RWPE2 (cell line): Measurements from ENCODE around the gene IL16.

Experiments
- ATAC-seq: fragments of 200-7000 bp; cut with Tn5 transposase; 3 replicates; pipeline ENCODE4 v1.9.1; 2021; ENCODE audit warnings: low read depth
- DNase-seq: peaks from one replicate; pipeline ENCODE4 v3.0.0-alpha.2; 2020; ENCODE audit warnings: low spot score
- H3K27ac ChIP-seq: fragments of 450-650 bp; 2 replicates; pipeline ENCODE4 v1.5.1; 2017; ENCODE audit warnings: mild to moderate bottlenecking; ENCODE audit not compliant: poor library complexity, severe bottlenecking
- H3K27me3 ChIP-seq: fragments of 250-450 bp; sonication (Bioruptor Pico); 2 replicates; pipeline ENCODE4 v1.5.1; 2021; ENCODE audit warnings: mild to moderate bottlenecking, moderate library complexity; ENCODE audit not compliant: insufficient read depth, poor library complexity, severe bottlenecking
- H3K36me3 ChIP-seq: fragments of 250-450 bp; sonication (Bioruptor Pico); 2 replicates; pipeline ENCODE4 v1.5.1; 2020; ENCODE audit warnings: low read depth, mild to moderate bottlenecking, moderate library complexity
- H3K4me1 ChIP-seq: fragments of 250-450 bp; sonication (Bioruptor Pico); 2 replicates; pipeline ENCODE4 v1.5.1; 2021; ENCODE audit warnings: mild to moderate bottlenecking, moderate library complexity; ENCODE audit not compliant: insufficient read depth, poor library complexity, severe bottlenecking
- H3K4me3 ChIP-seq: fragments of 250-450 bp; sonication (Bioruptor Pico); 2 replicates; pipeline ENCODE4 v1.5.1; 2021; ENCODE audit warnings: mild to moderate bottlenecking, moderate library complexity; ENCODE audit not compliant: severe bottlenecking
- H3K9me3 ChIP-seq: fragments of 250-450 bp; sonication (Bioruptor Pico); 2 replicates; pipeline ENCODE4 v1.5.1; 2021; ENCODE audit warnings: mild to moderate bottlenecking, moderate library complexity; ENCODE audit not compliant: severe bottlenecking
- TF ChIP-seq, protein P1 (sequence below): fragments of 450-650 bp; IDR thresholded peaks from one replicate; pipeline ENCODE4 v1.5.1; 2017; ENCODE audit warnings: mild to moderate bottlenecking, moderate library complexity; ENCODE audit not compliant: poor library complexity, severe bottlenecking

IL16 gene

DNA sequence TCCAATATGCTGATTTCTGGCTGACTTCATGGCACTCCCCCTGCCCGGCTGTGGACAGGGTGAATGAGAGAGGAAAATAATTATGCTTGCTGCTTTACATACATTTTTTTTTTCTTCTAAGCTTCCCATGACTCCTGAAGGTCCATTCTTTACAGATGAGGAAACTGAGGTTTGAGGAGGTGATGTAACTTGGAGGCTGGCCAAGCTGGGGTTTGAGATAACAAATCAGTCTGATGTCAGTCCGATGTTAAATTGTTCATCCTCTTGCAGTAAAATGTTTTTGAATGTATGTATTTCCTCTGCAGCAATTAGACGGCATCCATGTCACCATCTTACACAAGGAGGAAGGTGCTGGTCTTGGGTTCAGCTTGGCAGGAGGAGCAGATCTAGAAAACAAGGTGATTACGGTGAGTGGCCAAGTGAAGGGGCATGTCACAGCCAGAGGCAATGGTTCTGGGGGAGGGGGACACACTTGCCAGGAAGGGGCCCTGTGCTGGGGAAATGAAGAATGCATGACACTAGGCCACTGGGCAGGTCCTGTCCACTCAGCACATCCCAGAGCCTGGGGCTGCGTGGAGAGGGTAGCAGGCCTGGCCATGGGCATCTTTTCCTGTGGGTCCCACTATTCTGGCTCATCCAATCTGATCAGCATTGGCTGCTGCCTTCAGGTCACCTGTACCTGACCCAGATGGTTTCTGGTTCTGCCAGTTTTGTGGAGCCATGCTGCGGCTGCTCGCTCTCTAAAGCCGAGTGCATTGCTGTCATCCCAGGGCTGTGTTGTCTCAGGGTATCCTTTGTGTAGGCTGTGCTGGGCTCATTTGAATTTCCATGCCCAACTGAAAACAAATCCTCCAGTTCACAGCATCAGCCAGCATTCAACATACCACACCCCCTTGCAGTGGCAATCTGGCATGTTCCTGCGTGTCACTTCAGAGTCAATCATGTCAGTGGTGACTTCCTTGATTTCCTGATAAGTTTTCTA lies 106.9 kb downstream of the IL16 start:
- peak; percentile 13; the same call in 1 of the 3 replicates for ATAC-seq
- Histone ChIP-seq H3K4me3 (no peak overlapping the region), H3K27me3 (no peaks in the 10 kb centered on the region), H3K36me3 (no peaks in the 10 kb centered on the region), H3K4me1 (peaks cover 10% of the 10 kb centered on the region), H3K9me3 (no peaks in the 10 kb centered on the region), H3K27ac (no peak overlapping the region)
- TF ChIP-seq, protein P1, sequence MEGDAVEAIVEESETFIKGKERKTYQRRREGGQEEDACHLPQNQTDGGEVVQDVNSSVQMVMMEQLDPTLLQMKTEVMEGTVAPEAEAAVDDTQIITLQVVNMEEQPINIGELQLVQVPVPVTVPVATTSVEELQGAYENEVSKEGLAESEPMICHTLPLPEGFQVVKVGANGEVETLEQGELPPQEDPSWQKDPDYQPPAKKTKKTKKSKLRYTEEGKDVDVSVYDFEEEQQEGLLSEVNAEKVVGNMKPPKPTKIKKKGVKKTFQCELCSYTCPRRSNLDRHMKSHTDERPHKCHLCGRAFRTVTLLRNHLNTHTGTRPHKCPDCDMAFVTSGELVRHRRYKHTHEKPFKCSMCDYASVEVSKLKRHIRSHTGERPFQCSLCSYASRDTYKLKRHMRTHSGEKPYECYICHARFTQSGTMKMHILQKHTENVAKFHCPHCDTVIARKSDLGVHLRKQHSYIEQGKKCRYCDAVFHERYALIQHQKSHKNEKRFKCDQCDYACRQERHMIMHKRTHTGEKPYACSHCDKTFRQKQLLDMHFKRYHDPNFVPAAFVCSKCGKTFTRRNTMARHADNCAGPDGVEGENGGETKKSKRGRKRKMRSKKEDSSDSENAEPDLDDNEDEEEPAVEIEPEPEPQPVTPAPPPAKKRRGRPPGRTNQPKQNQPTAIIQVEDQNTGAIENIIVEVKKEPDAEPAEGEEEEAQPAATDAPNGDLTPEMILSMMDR, result no peak
- peak; percentile 59 for DNase-seq

- ATAC-seq (peak; percentile 38; the same call in 2 of the 3 replicates), DNase-seq (no peak)
- Histone ChIP-seq H3K27ac (no peak overlapping the region), H3K36me3 (no peaks in the 10 kb centered on the region), H3K9me3 (no peaks in the 10 kb centered on the region), H3K4me3 (no peak overlapping the region), H3K4me1 (peaks cover 10% of the 10 kb centered on the region), H3K27me3 (no peaks in the 10 kb centered on the region)
- TF ChIP-seq, protein P1, result no peak
Measured at GRCh38 chr15:81304226-81304625, 107.5 kb downstream of the IL16 start.

DNA sequence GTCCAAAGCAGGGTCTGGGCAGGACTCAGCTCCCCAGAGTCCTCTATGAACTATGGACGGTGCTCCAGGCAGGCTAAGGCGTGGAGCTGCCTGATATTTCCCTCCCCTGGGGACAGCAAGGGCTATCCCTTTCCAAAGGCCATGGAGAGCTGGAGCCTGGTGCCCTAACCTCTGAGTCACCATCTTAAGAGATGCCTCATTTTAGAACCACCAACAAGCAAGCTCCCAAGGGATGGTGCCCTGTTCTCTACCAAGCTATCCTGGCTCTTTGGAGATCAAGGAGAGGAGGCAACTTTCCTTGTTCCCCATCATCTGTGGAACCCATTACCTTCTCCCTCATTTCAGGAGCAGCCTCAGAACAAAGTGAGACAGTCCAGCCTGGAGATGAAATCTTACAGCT lies 111.6 kb downstream of the IL16 start:
- TF ChIP-seq, protein P1, result no peak
- peaks cover 16% of the 10 kb centered on the region for H3K4me1 ChIP-seq
- no peak overlapping the region for H3K4me3 ChIP-seq
- DNase-seq (no peak), ATAC-seq (no peak)
- no peak overlapping the region for H3K27ac ChIP-seq
- H3K9me3 ChIP-seq, result no peaks in the 10 kb centered on the region
- peaks cover 17% of the 10 kb centered on the region for H3K36me3 ChIP-seq
- H3K27me3 ChIP-seq, result no peaks in the 10 kb centered on the region

DNA sequence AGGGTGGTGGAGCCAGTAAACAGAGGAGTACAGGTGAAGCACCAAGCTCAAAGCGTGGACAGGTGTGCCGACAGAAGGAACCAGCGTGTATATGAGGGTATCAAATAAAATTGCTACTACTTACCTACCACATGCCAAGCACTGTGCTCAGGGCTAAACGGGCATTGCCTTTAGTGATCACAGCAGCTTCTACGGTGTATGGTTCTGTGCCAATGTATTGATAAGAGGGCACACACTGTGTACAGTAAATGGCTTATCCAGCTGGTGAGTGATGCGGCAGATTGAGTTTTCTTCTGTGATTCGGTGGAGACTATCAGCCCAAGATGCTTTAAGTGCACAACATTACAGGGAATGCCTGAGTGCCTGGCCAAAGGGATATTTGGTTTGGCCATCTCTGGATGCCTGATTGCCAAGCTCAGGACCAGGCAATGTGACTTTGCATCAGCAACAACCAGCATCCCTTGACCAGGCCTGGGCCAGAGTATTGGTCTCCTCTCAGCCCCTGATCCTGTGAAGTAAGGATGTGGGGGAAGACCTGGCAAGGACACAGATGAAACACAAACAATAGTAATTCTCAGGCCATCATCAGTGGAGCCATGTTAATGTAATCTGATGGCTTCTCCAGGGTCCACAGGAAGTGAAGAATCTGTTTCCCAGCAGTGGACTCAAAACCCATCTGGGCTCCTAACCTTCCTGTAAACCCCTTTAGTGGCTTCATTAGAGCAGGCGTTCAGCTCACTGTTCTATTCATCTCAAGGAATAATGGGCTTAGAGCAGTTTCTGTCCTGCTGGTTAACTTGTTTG lies 113.2 kb downstream of the IL16 start:
- DNase-seq (no peak), ATAC-seq (no peak)
- Histone ChIP-seq H3K4me1 (peaks cover 14% of the 10 kb centered on the region), H3K36me3 (peaks cover 27% of the 10 kb centered on the region), H3K9me3 (no peaks in the 10 kb centered on the region), H3K4me3 (no peak overlapping the region), H3K27me3 (no peaks in the 10 kb centered on the region), H3K27ac (no peak overlapping the region)
- TF ChIP-seq, protein P1, result no peak
